WTC11 (cell line): ENCODE results near the gene SDK2.

ENCODE experiments used
- CTCF ChIP-seq: fragments of 200-600 bp; IDR thresholded peaks from 2 replicates; pipeline ENCODE4 v1.8.0; 2022; ENCODE audit warnings: antibody characterized with exemption
- NR3C1 ChIP-seq: sonication (generic); formaldehyde crosslinking; conservative IDR thresholded peaks from 2 replicates; pipeline ENCODE4 v1.8.1; 2023; ENCODE audit warnings: low read depth, mild to moderate bottlenecking, missing genetic modification reagents
- SMAD3 ChIP-seq: sonication (generic); formaldehyde crosslinking; IDR thresholded peaks from 2 replicates; pipeline ENCODE4 v1.8.0; 2022; ENCODE audit warnings: missing genetic modification reagents, mild to moderate bottlenecking, borderline replicate concordance

- TF ChIP-seq CTCF (no peak), SMAD3 (CRISPR knock-in tag) (no peak), NR3C1 (no peak)
Observed at GRCh38 chr17:73432624-73433190, 211.5 kb downstream of the SDK2 start.
